Measurements from ENCODE around the gene RIMBP2.

The RIMBP2 gene

GRCh38 chr12:130433834-130434233 lies 282.3 kb downstream of the RIMBP2 start:
- DNase-seq, result no peak

- no peak for DNase-seq
Measured at GRCh38 chr12:130433411-130433810, 282.7 kb downstream of the RIMBP2 start.

GRCh38 chr12:130431176-130431575 lies 284.9 kb downstream of the RIMBP2 start:
- DNase-seq, result no peak

- no peak for DNase-seq
Measured at GRCh38 chr12:130429656-130430505, 286.2 kb downstream of the RIMBP2 start.

- no peak for DNase-seq
Measured at GRCh38 chr12:130428116-130428515, 288.0 kb downstream of the RIMBP2 start.

GRCh38 chr12:130427381-130427887 lies 288.7 kb downstream of the RIMBP2 start:
- DNase-seq, result no peak

GRCh38 chr12:130425698-130426245 lies 290.3 kb downstream of the RIMBP2 start:
- no peak for DNase-seq

- no peak for DNase-seq
Measured at GRCh38 chr12:130424858-130425697, 291.0 kb downstream of the RIMBP2 start.

- DNase-seq, result no peak
Measured at GRCh38 chr12:130423991-130424857, 291.9 kb downstream of the RIMBP2 start.

- DNase-seq, result no peak
Measured at GRCh38 chr12:130423136-130423535, 293.0 kb downstream of the RIMBP2 start.

- no peak for DNase-seq
Measured at GRCh38 chr12:130422676-130423075, 293.4 kb downstream of the RIMBP2 start.

GRCh38 chr12:130421896-130422295 lies 294.2 kb downstream of the RIMBP2 start:
- DNase-seq, result no peak

- no peak for DNase-seq
Measured at GRCh38 chr12:130420071-130420470, 296.0 kb downstream of the RIMBP2 start.

GRCh38 chr12:130419116-130419515 lies 297.0 kb downstream of the RIMBP2 start:
- no peak for DNase-seq

GRCh38 chr12:130418251-130418650 lies 297.8 kb downstream of the RIMBP2 start:
- no peak for DNase-seq

- DNase-seq, result no peak
Measured at GRCh38 chr12:130414381-130414780, 301.7 kb downstream of the RIMBP2 start.

GRCh38 chr12:130413909-130414308 lies 302.2 kb downstream of the RIMBP2 start:
- no peak for DNase-seq

GRCh38 chr12:130412384-130412783 lies 303.7 kb downstream of the RIMBP2 start:
- no peak for DNase-seq

GRCh38 chr12:130405332-130405731 lies 310.8 kb downstream of the RIMBP2 start:
- DNase-seq, result no peak

GRCh38 chr12:130401703-130402102 lies 314.4 kb downstream of the RIMBP2 start:
- no peak for DNase-seq

GRCh38 chr12:130398100-130398848 lies 317.8 kb downstream of the RIMBP2 start:
- no peak for DNase-seq

- DNase-seq, result no peak
Measured at GRCh38 chr12:130396667-130397066, 319.4 kb downstream of the RIMBP2 start.
